HAP-1 (cell line): ENCODE data around the gene TDRD7.

Source experiments
- DNase-seq, 2 experiments: peaks; one replicate each; pipeline ENCODE4 v3.0.0-alpha.2; 2016 to 2020; ENCODE audit warnings: low spot score in 2 of 2
- H3K27me3 ChIP-seq: fragments of 250-450 bp; sonication (Bioruptor Pico); 2 replicates; pipeline ENCODE4 v1.5.1; 2020; ENCODE audit warnings: low read depth, mild to moderate bottlenecking, moderate library complexity
- H3K36me3 ChIP-seq: fragments of 250-450 bp; sonication (Bioruptor Pico); replicated peaks from 2 replicates; pipeline ENCODE4 v1.5.1; 2020; ENCODE audit warnings: mild to moderate bottlenecking
- H3K4me1 ChIP-seq: fragments of 250-450 bp; sonication (Bioruptor Pico); 2 replicates; pipeline ENCODE4 v1.5.1; 2020; ENCODE audit warnings: mild to moderate bottlenecking
- H3K4me3 ChIP-seq: fragments of 250-450 bp; sonication (Bioruptor Pico); 2 replicates; pipeline ENCODE4 v1.5.1; 2020; ENCODE audit warnings: mild to moderate bottlenecking, moderate library complexity
- H3K9me3 ChIP-seq: fragments of 250-450 bp; sonication (Bioruptor Pico); 2 replicates; pipeline ENCODE4 v1.5.1; 2020; ENCODE audit warnings: mild to moderate bottlenecking, moderate library complexity
- in situ Hi-C: fragments of 300-500 bp; cut with MboI; formaldehyde crosslinking; loops from 3 replicates; pipeline ENCODE4 v1.14.3; 2020; ENCODE audit warnings: low sequenced_read_pairs, inconsistent platforms, mixed read lengths

Gene TDRD7

GRCh38 chr9:97382099-97382718, 29.7 kb upstream of the TDRD7 start:
- no peak for DNase-seq
- no peak overlapping the region for H3K4me3 ChIP-seq
- in situ Hi-C loops: no loop called here
- H3K36me3 ChIP-seq: no peaks in the 10 kb centered on the region
- H3K9me3 ChIP-seq: no peaks in the 10 kb centered on the region
- H3K27me3 ChIP-seq: no peaks in the 10 kb centered on the region
- no peaks in the 10 kb centered on the region for H3K4me1 ChIP-seq

DNA sequence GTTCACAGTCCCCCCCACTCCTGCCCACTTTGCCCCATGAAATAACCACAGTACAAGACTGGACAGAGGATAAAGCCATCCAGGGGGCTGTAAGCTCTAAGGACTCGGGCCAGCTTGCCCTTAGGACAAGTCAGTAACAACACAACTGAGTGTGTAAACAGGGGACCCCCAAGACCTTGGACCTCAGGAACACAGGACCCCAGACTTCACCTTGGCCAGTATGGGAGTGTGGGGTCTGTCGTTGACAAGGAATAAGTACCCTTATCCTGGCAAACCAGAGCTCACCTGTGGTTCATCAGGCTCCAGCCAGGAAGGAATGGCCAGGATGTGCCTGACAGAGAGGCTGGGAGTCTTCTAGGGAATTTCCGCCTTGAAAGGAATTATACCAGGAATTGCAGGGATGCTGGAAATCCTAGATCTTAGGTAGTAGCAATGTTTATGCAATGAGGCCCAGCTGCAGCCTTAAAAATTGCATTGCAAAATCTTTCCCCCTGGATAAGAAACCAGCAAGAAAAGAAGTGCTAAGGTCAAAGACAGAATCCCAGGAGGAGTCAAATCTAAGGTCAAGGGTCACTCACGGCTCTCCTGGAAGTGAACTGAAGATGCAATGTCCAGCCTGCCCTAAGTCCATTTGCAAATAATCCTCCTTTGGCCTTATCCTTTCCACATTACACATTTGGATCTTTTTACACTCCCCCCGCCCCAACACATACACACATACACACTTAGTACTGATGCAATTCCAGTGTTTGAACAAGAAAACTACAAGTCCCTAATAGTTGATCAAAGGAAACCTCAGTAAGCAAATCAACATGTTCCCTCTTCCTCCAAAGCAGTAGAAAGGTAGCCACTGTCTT, 27.3 kb upstream of the TDRD7 start:
- H3K27me3 ChIP-seq: no peaks in the 10 kb centered on the region
- H3K4me1 ChIP-seq: no peaks in the 10 kb centered on the region
- no peak overlapping the region for H3K4me3 ChIP-seq
- DNase-seq: no peak
- in situ Hi-C loops: no loop called here
- no peaks in the 10 kb centered on the region for H3K9me3 ChIP-seq
- no peaks in the 10 kb centered on the region for H3K36me3 ChIP-seq

DNA sequence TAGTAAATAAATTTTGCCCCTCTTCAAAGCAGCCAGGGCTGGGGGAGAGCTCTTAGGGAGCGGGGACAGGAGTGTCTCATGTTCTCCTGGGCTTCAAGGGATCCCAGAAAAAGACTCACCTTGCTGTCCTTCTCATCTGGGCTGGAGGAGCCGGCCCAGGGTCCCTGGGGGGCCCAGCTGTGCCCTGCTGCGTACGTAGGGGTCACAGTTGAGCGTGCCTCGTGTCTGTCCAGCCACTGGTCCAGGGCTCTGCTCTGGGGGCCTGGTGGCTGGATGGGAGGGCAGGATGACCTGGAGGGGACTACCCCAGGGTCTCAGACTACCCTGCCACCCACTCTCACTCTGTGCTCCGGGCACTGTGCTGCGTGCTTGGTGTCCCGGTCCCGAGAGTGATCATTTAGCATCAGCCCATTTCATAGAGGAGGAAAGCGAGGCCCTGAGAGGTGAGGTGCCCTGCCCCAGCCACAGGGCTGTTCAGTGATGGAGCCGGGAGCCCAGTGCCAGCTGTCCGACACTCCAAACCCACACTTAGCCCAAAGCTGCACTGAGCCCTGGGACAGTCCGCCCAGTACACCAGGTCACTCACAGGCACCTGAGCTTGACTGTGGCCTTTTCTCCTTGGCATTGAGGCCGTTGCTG, 26.2 kb upstream of the TDRD7 start:
- Histone ChIP-seq H3K9me3 (no peaks in the 10 kb centered on the region), H3K36me3 (no peaks in the 10 kb centered on the region), H3K4me3 (no peak overlapping the region), H3K4me1 (no peaks in the 10 kb centered on the region), H3K27me3 (no peaks in the 10 kb centered on the region)
- no peak for DNase-seq
- in situ Hi-C loops: no loop called here

DNA sequence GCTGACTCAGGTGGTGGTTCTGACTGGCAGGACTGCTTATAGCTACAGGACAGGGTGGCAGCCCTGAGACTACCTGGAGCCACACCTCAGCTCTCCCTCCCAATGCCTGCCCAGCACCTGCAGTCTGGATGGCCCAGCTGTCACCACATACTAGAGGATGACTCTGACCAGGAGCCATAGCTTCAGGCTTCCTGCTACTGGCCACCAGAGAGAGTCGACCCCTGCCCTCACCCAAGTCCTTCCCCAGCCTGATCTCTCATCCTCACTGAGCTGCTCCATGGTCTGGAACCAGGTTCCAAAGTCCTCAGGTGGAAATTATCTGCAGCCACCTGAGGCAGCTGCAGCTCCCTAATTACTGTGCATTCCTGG, 25.6 kb upstream of the TDRD7 start:
- no peak overlapping the region for H3K4me3 ChIP-seq
- H3K27me3 ChIP-seq: no peaks in the 10 kb centered on the region
- no peaks in the 10 kb centered on the region for H3K4me1 ChIP-seq
- DNase-seq: no peak
- no peaks in the 10 kb centered on the region for H3K9me3 ChIP-seq
- in situ Hi-C loops: no loop called here
- H3K36me3 ChIP-seq: no peaks in the 10 kb centered on the region

- no peaks in the 10 kb centered on the region for H3K9me3 ChIP-seq
These were observed 25.0 kb upstream of the TDRD7 start for GRCh38 chr9:97386733-97387503.

GRCh38 chr9:97387504-97387886, 24.4 kb upstream of the TDRD7 start:
- H3K36me3 ChIP-seq: no peaks in the 10 kb centered on the region
- no peaks in the 10 kb centered on the region for H3K9me3 ChIP-seq
- no peaks in the 10 kb centered on the region for H3K4me1 ChIP-seq
- no peak for DNase-seq
- no peaks in the 10 kb centered on the region for H3K27me3 ChIP-seq
- peak overlapping the region; percentile 11 for H3K4me3 ChIP-seq
- in situ Hi-C loops: no loop called here

More at GRCh38 chr9:97386733-97387503, 25.0 kb upstream of the TDRD7 start:
- H3K4me1 ChIP-seq: no peaks in the 10 kb centered on the region
- no peaks in the 10 kb centered on the region for H3K36me3 ChIP-seq
- in situ Hi-C loops: no loop called here
- H3K27me3 ChIP-seq: no peaks in the 10 kb centered on the region
- H3K4me3 ChIP-seq: peak overlapping the region; percentile 11
- peak; percentile 36 to 90 for DNase-seq

- no peaks in the 10 kb centered on the region for H3K27me3 ChIP-seq
- no peak for DNase-seq
- in situ Hi-C loops: no loop called here
- H3K9me3 ChIP-seq: no peaks in the 10 kb centered on the region
- no peaks in the 10 kb centered on the region for H3K4me1 ChIP-seq
- H3K4me3 ChIP-seq: no peak overlapping the region
- no peaks in the 10 kb centered on the region for H3K36me3 ChIP-seq
These were observed 23.8 kb upstream of the TDRD7 start for GRCh38 chr9:97387936-97388684.

GRCh38 chr9:97388721-97389238, 23.1 kb upstream of the TDRD7 start:
- in situ Hi-C loops: no loop called here
- H3K4me3 ChIP-seq: no peak overlapping the region
- H3K9me3 ChIP-seq: no peaks in the 10 kb centered on the region
- DNase-seq: no peak
- H3K27me3 ChIP-seq: no peaks in the 10 kb centered on the region
- H3K36me3 ChIP-seq: no peaks in the 10 kb centered on the region
- no peaks in the 10 kb centered on the region for H3K4me1 ChIP-seq

DNA sequence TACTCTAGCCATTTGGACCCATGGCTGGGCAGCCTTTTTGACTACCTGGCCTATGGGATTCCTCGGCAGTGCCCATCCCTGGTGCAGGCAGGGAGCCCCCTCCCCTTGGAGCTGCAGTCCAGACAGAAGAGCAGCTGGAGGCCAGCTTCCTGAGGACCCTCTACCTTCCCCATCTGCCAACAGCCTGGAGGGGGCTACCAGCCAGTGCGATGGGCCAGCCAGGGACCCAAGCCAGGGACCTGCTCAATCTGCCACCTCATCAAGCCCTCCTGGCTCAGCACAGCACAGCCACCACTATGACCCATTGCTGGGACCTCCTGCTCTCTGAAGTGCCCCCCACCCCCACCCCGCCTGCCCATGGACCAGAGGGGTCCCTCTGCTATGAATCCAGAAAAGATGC, 22.6 kb upstream of the TDRD7 start:
- H3K9me3 ChIP-seq: no peaks in the 10 kb centered on the region
- no peaks in the 10 kb centered on the region for H3K36me3 ChIP-seq
- H3K4me3 ChIP-seq: no peak overlapping the region
- H3K27me3 ChIP-seq: no peaks in the 10 kb centered on the region
- no peak for DNase-seq
- H3K4me1 ChIP-seq: no peaks in the 10 kb centered on the region
- in situ Hi-C loops: no loop called here

DNA sequence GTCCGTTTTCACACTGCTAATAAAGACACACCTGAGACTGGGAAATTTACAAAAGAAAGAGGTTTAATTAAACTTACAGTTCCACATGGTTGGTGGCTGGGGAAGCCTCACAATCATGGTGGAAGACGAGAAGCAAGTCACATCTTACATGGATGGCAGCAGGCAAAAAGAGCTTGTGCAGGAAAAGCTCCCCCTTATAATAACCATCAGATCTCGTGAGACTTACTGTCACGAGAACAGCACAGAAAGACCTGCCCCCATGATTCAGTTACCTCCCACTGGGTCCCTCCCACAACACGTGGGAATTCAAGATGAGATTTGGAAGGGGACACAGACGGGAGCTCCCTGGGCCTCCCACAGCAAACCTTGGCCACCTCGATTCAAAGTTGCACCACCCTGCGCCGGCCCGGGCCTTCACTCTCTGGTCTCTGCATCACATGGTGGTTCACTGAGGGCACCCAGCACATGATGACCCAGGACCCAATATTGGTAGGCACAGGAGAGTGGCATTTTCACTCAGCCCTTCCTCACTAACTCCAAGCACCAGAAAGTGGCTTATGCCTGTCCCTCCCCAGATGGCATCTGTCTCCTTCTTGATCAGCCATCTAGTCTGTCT, 21.0 kb upstream of the TDRD7 start:
- no peak for DNase-seq
- in situ Hi-C loops: loop anchor here (10.0 kb wide), 2 partner anchors 214 to 526 kb away; no protein-coding TSS in a partner anchor
- H3K36me3 ChIP-seq: no peaks in the 10 kb centered on the region

GRCh38 chr9:97394881-97395280, 17.0 kb upstream of the TDRD7 start:
- H3K4me1 ChIP-seq: no peaks in the 10 kb centered on the region
- no peak for DNase-seq
- no peaks in the 10 kb centered on the region for H3K27me3 ChIP-seq
- H3K4me3 ChIP-seq: no peak overlapping the region
- no peaks in the 10 kb centered on the region for H3K9me3 ChIP-seq
- H3K36me3 ChIP-seq: no peaks in the 10 kb centered on the region
- in situ Hi-C loops: loop anchor here (10.0 kb wide), 2 partner anchors 210 to 530 kb away; no protein-coding TSS in a partner anchor

More for the DNA sequence above, 21.0 kb upstream of the TDRD7 start:
- H3K27me3 ChIP-seq: no peaks in the 10 kb centered on the region
- no peaks in the 10 kb centered on the region for H3K4me1 ChIP-seq
- no peaks in the 10 kb centered on the region for H3K9me3 ChIP-seq
- no peak overlapping the region for H3K4me3 ChIP-seq

DNA sequence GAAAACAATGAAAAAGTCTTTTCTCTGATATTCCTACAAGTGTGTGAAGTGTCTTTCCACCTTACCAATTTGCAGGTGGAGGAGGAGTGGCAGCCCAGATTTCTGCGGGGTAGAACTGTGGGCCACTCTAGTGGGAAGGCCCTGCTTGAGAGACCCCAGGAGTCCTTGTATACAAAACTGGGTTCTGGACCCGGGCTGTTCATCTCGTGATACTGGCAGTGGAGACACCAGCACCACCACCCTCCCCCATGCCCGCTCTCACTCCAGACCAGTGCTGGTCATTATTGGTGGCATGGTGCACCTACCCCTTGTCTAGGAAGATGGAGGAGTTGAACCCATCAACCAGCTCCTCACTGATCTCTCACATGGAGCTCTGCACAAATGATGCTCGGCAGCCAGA, 16.2 kb upstream of the TDRD7 start:
- in situ Hi-C loops: loop anchor here (10.0 kb wide), 2 partner anchors 209 to 531 kb away; no protein-coding TSS in a partner anchor
- Histone ChIP-seq H3K4me1 (no peaks in the 10 kb centered on the region), H3K27me3 (no peaks in the 10 kb centered on the region), H3K36me3 (no peaks in the 10 kb centered on the region), H3K9me3 (no peaks in the 10 kb centered on the region), H3K4me3 (no peak overlapping the region)
- DNase-seq: no peak
